NCI-H524 treated with DMSO at 0.1 percent for 48 hours (cell line): ENCODE data around the gene NDUFA3.

Experiments used
- DNase-seq: peaks from one replicate; lab custom pipeline; 2025; lab: John Stamatoyannopoulos, UW

Gene NDUFA3

GRCh38 chr19:54107876-54108490 lies 5.3 kb downstream of the NDUFA3 start:
- no peak for DNase-seq

DNA sequence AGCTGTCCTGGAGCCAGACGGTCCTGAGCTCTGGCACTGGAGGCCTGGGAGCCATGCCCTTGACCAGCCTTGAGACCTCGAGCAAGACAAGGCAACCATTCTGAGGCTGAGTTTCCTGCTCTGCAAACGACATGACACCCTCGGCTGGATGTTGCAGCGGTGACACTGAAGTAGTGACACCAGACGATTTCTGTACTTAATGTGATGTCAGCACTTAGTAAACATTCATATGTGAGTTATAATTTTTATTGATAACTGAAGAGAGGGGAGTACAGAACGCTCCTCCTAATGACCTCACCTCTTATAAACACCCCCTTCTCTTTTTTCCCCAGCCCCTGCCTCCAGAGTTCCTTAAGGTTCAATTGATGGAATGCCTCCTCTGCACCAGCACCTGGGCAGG lies 5.8 kb downstream of the NDUFA3 start:
- no peak for DNase-seq

GRCh38 chr19:54109651-54110050 lies 7.0 kb downstream of the NDUFA3 start:
- DNase-seq: no peak

DNA sequence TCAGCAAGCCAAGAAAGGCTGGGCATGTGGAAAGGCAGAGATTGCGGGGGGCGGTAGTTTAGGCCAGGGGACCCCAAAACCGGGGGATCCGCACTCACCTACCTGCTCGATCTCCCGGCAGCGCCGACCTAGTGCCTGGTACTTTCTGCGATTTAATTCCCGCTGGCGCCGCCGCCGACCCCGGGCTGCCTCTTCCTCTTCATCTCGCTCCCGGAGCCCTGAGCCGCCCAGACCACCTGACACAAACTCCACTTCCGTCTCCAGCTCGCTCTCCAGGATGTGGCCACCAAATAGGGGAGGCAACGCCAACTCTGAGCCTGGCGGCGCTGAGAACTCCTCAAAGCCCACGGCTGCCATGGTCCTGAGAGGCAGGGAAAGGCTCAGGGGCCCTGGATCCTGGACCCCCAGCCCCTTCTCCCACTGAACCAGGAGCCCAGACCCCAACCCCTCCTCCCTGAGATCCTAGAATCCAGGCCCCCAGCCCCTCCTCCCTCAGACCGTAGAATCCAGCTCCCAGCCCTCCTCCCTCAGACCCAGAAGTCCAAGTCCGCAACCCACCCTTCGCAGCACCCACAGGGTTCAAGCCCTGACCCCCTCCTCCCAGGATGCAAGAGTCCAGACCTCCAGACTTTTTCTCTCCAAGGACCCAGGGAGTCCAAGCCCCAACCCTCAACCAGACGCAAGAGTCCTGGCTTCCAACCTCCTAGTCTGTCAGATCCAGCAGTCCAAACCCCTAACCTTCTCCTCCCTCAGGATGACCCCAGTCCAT lies 11.9 kb downstream of the NDUFA3 start:
- no peak for DNase-seq

- DNase-seq: peak; percentile 90
These were observed 12.7 kb downstream of the NDUFA3 start, which contains the start of the genes PRPF31 and TFPT for GRCh38 chr19:54115109-54116063. Gene PRPF31, plus strand, starts transcription at chr19:54115754. Its CDS starts 2,525 bp downstream, at chr19:54118279. Gene TFPT, minus strand, starts transcription at chr19:54115657. Its CDS starts 388 bp downstream, at chr19:54115269.

DNA sequence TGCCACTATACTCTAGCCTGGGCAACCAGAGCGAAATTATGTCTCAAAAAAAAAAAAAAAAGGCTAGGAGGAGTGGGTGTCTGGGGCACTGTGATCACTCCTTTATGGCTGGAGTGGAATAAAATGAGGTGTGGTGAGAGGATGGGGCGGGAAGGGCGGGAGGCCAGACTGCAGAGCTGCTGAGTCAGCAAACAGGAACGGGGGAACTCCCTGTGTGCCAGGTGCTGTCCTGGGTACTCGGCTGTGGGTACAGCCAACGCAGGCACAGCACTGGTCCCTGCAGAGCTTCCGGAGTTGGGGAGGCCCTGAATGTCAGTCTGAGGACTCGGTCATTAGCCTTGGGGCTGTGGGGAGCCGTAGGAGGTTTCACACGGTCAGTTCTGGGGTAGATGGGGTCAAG lies 18.6 kb downstream of the NDUFA3 start:
- DNase-seq: no peak

DNA sequence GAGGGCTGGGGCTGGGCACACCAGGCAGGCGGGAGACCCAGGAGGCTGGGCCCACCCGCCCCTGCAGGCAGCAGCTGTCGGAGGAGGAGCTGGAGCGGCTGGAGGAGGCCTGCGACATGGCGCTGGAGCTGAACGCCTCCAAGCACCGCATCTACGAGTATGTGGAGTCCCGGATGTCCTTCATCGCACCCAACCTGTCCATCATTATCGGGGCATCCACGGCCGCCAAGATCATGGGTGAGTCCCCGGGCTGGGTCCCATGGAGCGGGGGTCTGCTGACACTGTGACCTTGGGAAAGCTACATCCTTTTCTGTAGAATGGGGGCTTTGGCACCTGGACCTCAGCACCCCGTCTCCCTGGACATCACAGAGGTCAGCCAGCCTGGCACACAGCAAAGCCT lies 21.0 kb downstream of the NDUFA3 start:
- DNase-seq: no peak

DNA sequence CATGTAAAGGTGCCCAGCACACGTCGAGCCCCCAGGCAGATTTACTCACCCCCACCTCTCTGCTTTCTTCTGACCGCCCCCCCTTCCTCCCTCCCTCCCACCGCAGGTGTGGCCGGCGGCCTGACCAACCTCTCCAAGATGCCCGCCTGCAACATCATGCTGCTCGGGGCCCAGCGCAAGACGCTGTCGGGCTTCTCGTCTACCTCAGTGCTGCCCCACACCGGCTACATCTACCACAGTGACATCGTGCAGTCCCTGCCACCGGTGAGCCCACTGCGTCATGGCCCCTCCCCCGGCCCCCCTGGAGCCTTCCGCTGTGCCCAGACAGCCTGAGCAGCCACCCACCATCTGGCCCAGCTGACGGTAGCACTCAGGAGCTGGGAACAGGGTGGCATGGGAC lies 21.7 kb downstream of the NDUFA3 start:
- DNase-seq: no peak

GRCh38 chr19:54125713-54126112 lies 23.1 kb downstream of the NDUFA3 start:
- DNase-seq: no peak

DNA sequence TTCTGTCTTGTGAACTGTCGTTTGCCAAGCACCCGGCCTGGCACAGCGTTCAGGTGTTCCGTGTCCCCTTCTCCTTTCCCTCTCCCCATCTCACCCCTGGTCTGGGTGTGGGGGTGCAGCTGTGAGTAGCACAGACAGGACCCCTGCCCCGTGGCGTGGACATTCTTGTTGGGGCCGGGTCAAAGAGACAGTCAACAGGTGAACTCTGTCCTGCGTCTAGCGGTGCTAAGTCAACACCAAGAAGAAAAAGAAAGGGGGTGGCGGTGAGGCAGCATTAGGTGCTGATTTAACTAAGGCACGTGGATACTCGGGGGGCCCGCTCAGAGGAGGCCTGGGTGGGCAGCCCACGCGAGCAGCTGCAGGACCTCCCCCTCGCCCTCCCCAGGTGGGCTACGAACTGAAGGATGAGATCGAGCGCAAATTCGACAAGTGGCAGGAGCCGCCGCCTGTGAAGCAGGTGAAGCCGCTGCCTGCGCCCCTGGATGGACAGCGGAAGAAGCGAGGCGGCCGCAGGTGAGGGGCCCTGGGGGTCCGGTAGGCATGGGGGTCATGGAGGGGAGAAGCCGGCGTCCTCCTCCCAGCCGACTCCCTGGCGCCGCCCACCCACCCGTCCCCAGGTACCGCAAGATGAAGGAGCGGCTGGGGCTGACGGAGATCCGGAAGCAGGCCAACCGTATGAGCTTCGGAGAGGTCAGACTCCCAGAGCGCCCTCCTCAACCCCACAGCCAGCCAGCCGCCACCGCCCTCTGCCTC lies 25.2 kb downstream of the NDUFA3 start:
- no peak for DNase-seq

- no peak for DNase-seq
These were observed 25.7 kb downstream of the NDUFA3 start for GRCh38 chr19:54128441-54128725.

- no peak for DNase-seq
These were observed 26.4 kb downstream of the NDUFA3 start for GRCh38 chr19:54128796-54129616.

DNA sequence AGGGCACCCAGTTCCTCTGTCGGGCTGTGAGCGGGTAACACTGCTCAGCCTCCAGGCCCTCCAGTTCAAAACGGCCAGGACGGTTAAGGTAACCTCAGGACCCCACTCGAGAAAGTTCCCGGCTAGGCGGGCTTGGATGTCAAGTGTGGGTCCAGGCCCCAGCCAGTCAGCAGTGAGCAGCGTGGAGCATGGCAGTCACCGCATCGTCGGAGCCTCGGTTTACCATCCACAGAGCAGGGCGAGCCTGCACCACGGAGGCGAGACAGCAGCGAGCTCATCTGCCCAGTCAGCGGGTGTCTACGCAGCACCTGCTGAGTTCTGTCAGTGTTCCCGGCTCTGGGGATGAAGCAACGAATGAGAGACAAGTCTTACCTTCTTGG lies 27.0 kb downstream of the NDUFA3 start:
- no peak for DNase-seq

DNA sequence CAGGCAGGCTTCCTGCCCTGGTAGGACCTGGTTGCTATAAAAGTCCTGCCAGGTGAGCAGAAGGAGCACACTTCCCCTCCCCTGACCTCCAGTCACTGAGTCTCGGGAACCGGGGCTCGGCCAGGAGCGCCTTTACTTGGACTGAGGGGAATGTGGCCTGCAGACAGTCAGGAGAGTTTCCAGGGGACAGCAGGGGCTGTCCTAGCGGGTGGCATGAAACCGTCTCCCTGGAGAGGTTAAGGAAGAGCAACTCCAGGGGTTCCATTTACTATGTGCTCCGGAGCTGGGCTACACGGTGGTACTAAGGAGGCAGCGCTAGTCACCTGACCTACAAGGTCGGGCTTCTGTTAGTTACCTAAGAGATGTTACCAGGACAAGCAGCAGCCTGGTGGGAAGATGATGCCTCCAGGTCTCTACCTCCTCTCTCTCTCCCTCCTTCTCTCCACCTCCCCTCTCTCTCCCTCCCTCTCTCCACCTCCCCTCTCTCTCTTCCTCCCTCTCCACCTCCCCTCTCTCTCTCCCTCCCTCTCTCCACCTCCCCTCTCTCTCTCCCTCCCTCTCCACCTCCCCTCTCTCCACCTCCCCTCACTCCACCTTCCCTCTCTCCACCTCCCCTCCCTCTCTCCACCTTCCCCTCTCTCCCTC lies 30.8 kb downstream of the NDUFA3 start:
- no peak for DNase-seq

GRCh38 chr19:54133957-54134590 lies 31.4 kb downstream of the NDUFA3 start:
- no peak for DNase-seq

- DNase-seq: no peak
These were observed 33.6 kb downstream of the NDUFA3 start for GRCh38 chr19:54136086-54136863.

DNA sequence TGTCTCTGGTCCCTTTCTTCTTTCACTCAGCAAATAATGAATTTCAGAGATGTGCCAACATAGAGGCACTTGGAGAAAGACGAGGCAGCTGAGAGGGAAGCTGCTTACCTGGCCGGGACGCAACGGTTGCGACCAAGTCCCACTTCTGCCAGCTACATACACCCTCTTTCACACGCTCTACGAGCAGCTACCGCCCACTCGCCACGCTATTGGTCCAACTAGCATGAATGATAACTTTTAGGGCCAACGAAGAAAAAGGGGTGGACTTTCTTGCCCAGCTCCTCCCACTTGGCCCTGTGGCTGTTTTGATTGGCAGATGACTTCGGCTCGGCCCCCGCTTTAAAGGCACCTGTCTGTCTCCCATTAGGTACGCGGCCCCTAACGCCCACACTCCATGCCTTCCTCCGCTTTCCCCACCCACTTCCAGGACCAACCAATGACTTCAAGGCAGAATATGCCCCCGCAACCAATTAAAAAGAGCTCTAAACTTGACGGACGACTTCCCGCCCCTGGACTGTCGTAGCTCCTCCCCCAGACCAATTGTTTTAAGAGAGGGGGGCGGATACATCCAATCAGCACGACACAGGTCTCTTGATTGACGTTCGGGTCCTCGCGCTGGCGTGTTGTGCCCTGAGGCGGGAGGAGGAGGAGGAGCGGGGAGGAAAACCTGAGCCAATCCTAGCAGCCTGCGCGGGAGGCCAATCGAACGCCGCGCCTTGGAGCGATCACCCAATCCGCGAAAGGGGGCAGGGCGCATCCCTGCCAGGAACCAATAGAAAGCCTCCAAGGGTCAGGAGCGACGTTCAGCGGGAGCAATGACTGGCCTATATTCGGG lies 34.4 kb downstream of the NDUFA3 start:
- DNase-seq: peak; percentile 100
